Loucy (cell line): ENCODE data around the gene GORASP2.

Source experiments
- CTCF ChIP-seq: fragments of 200-600 bp; sonication (generic); conservative IDR thresholded peaks from 2 replicates; pipeline ENCODE4 v1.5.1; 2014; ENCODE audit warnings: mild to moderate bottlenecking, antibody characterized with exemption, low read length
- EZH2phosphoT487 ChIP-seq: fragments of 200-600 bp; IDR thresholded peaks from 2 replicates; pipeline ENCODE4 v1.6.1; 2018; ENCODE audit warnings: antibody characterized with exemption, mild to moderate bottlenecking, moderate library complexity, borderline replicate concordance

DNA sequence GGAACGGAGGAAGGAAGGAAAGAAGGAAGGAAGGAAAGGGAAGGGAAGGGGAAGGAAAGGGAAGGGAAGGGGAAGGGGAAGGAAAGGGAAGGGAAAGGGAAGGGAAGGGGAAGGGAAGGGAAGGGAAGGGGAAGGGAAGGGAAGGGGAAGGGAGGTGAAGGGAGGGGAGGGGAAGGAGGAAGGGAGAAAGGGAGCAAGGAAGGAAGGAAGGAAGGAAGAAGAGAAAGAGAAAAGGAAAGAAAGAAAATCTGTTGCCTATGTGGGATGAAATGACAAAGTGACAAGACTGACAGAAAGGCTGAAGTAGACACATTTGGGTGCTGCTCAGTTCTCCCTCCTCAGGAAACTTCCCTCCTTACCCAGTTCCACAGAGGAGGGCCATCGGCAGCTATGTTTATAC is 46.3 kb upstream of the GORASP2 start:
- TF ChIP-seq CTCF (no peak), EZH2phosphoT487 (no peak)
